IPS-15b (cell line): ENCODE results near the gene SMCHD1.
A peak's percentile ranks its signal among the peaks of the same experiment; 100 is the strongest.
"Not testable (repeated sequence)": the region's sequence is repeated elsewhere in the genome, so short reads cannot be mapped to it uniquely, and the experiment has no call there.

ENCODE experiments used
- H3K27me3 ChIP-seq: one replicate; pipeline ENCODE4 v1.6.1; 2013; ENCODE audit warnings: low read length; ENCODE audit not compliant: control insufficient read depth, insufficient read depth
- H3K36me3 ChIP-seq: one replicate; pipeline ENCODE4 v1.6.1; 2013; ENCODE audit warnings: low read length; ENCODE audit not compliant: control insufficient read depth, insufficient read depth
- H3K4me1 ChIP-seq: one replicate; pipeline ENCODE4 v1.6.1; 2013; ENCODE audit warnings: mild to moderate bottlenecking, low read length; ENCODE audit not compliant: control insufficient read depth, insufficient read depth
- H3K4me3 ChIP-seq: one replicate; pipeline ENCODE4 v1.5.1; 2013; ENCODE audit warnings: low read depth, low read length
- H3K9ac ChIP-seq: one replicate; pipeline ENCODE4 v1.6.1; 2013; ENCODE audit warnings: low read depth, mild to moderate bottlenecking, low read length
- H3K9me3 ChIP-seq: one replicate; pipeline ENCODE4 v1.6.1; 2013; ENCODE audit warnings: mild to moderate bottlenecking, low read length; ENCODE audit not compliant: control insufficient read depth, insufficient read depth

Gene SMCHD1

GRCh38 chr18:2825613-2826175 lies 170.2 kb downstream of the SMCHD1 start:
- H3K36me3 ChIP-seq = no peaks in the 10 kb centered on the region
- no peaks in the 10 kb centered on the region for H3K4me1 ChIP-seq
- no peak overlapping the region for H3K9ac ChIP-seq
- no peaks in the 10 kb centered on the region for H3K27me3 ChIP-seq
- no peak overlapping the region for H3K4me3 ChIP-seq
- no peaks in the 10 kb centered on the region for H3K9me3 ChIP-seq

GRCh38 chr18:2826581-2826980 lies 171.1 kb downstream of the SMCHD1 start:
- no peak overlapping the region for H3K4me3 ChIP-seq
- no peaks in the 10 kb centered on the region for H3K9me3 ChIP-seq
- no peaks in the 10 kb centered on the region for H3K4me1 ChIP-seq
- H3K36me3 ChIP-seq = no peaks in the 10 kb centered on the region
- no peak overlapping the region for H3K9ac ChIP-seq
- H3K27me3 ChIP-seq = no peaks in the 10 kb centered on the region

GRCh38 chr18:2827061-2827460 lies 171.5 kb downstream of the SMCHD1 start:
- Histone ChIP-seq H3K9me3 (no peaks in the 10 kb centered on the region), H3K36me3 (no peaks in the 10 kb centered on the region), H3K9ac (no peak overlapping the region), H3K4me3 (no peak overlapping the region), H3K4me1 (no peaks in the 10 kb centered on the region), H3K27me3 (no peaks in the 10 kb centered on the region)

GRCh38 chr18:2836118-2836517 lies 180.6 kb downstream of the SMCHD1 start:
- H3K4me1 ChIP-seq, H3K27me3 ChIP-seq, H3K9me3 ChIP-seq, H3K9ac ChIP-seq, H3K4me3 ChIP-seq, H3K36me3 ChIP-seq: not testable (repeated sequence)

GRCh38 chr18:2837290-2837689 lies 181.8 kb downstream of the SMCHD1 start:
- not testable (repeated sequence) for H3K4me3 ChIP-seq, H3K36me3 ChIP-seq, H3K27me3 ChIP-seq, H3K9ac ChIP-seq, H3K9me3 ChIP-seq, H3K4me1 ChIP-seq

GRCh38 chr18:2839202-2839601 lies 183.7 kb downstream of the SMCHD1 start:
- Histone ChIP-seq H3K4me1 (no peaks in the 10 kb centered on the region), H3K9me3 (no peaks in the 10 kb centered on the region), H3K27me3 (peaks cover 14% of the 10 kb centered on the region), H3K4me3 (no peak overlapping the region), H3K36me3 (no peaks in the 10 kb centered on the region), H3K9ac (no peak overlapping the region)

GRCh38 chr18:2840521-2840920 lies 185.0 kb downstream of the SMCHD1 start:
- H3K4me3 ChIP-seq = no peak overlapping the region
- no peaks in the 10 kb centered on the region for H3K9me3 ChIP-seq
- H3K36me3 ChIP-seq = no peaks in the 10 kb centered on the region
- no peaks in the 10 kb centered on the region for H3K4me1 ChIP-seq
- no peak overlapping the region for H3K9ac ChIP-seq
- peaks cover 27% of the 10 kb centered on the region for H3K27me3 ChIP-seq

- peaks cover 1% of the 10 kb centered on the region for H3K4me1 ChIP-seq
- H3K27me3 ChIP-seq = peaks cover 42% of the 10 kb centered on the region
- no peak overlapping the region for H3K9ac ChIP-seq
- no peak overlapping the region for H3K4me3 ChIP-seq
- no peaks in the 10 kb centered on the region for H3K36me3 ChIP-seq
- H3K9me3 ChIP-seq = no peaks in the 10 kb centered on the region
These were observed 187.6 kb downstream of the SMCHD1 start for GRCh38 chr18:2843146-2843545.

GRCh38 chr18:2845172-2845571 lies 189.6 kb downstream of the SMCHD1 start:
- Histone ChIP-seq H3K9me3 (no peaks in the 10 kb centered on the region), H3K27me3 (peaks cover 57% of the 10 kb centered on the region), H3K9ac (no peak overlapping the region)

GRCh38 chr18:2846636-2847316 lies 191.2 kb downstream of the SMCHD1 start, which contains the start of gene EMILIN2:
Gene EMILIN2 (plus strand): TSS chr18:2847006. CDS start chr18:2847189, 183 bp downstream.
- Histone ChIP-seq H3K36me3 (no peaks in the 10 kb centered on the region), H3K4me1 (peaks cover 5% of the 10 kb centered on the region), H3K9ac (no peak within 1 kb of the TSS), H3K9me3 (no peaks in the 10 kb centered on the region), H3K4me3 (peak within 1 kb of the TSS; percentile 83), H3K27me3 (peaks cover 55% of the 10 kb centered on the region)

More at GRCh38 chr18:2845172-2845571, 189.6 kb downstream of the SMCHD1 start:
- Histone ChIP-seq H3K36me3 (no peaks in the 10 kb centered on the region), H3K4me1 (peaks cover 5% of the 10 kb centered on the region), H3K4me3 (no peak overlapping the region)

- H3K9ac ChIP-seq = no peak overlapping the region
- H3K9me3 ChIP-seq = no peaks in the 10 kb centered on the region
- H3K4me1 ChIP-seq = peaks cover 5% of the 10 kb centered on the region
- H3K27me3 ChIP-seq = peaks cover 55% of the 10 kb centered on the region
- H3K36me3 ChIP-seq = no peaks in the 10 kb centered on the region
- peak overlapping the region; percentile 83 for H3K4me3 ChIP-seq
These were observed 192.1 kb downstream of the SMCHD1 start for GRCh38 chr18:2847317-2848246.
